Right cardiac atrium (tissue), 5 donors: ENCODE results near the gene JMJD1C. TPM values are rescaled to one million over a fixed set of nuclear protein-coding genes. Genes with fewer than 3 reads are reported as not detected.
A peak's percentile ranks its signal among the peaks of the same experiment; 100 is the strongest.
"Not testable (repeated sequence)": the region's sequence is repeated elsewhere in the genome, so short reads cannot be mapped to it uniquely, and the experiment has no call there.

Source experiments
- ATAC-seq, 2 donors: fragments of 200-7000 bp; cut with Tn5 transposase; one replicate each; pipeline versions ENCODE4 v1.8.0 to v1.9.1; 2020; ENCODE audit warnings: moderate library complexity in 2 of 2, mild to moderate bottlenecking in 1 of 2
- DNase-seq, 3 donors: peaks; one replicate each; pipeline ENCODE4 v3.0.0-alpha.2; 2020
- H3K27ac ChIP-seq: one replicate; pipeline ENCODE4 v1.5.1; 2013; ENCODE audit warnings: mild to moderate bottlenecking, low read length, control low read depth, moderate library complexity
- H3K27me3 ChIP-seq: one replicate; pipeline ENCODE4 v1.6.1; 2013; ENCODE audit not compliant: control insufficient read depth, insufficient read depth
- H3K4me1 ChIP-seq: one replicate; pipeline ENCODE4 v1.6.1; 2013; ENCODE audit warnings: low read length; ENCODE audit not compliant: control insufficient read depth, insufficient read depth
- H3K4me3 ChIP-seq: one replicate; pipeline ENCODE4 v1.5.1; 2013; ENCODE audit warnings: low read length, control low read depth
- H3K9me3 ChIP-seq: one replicate; pipeline ENCODE4 v1.6.1; 2013; ENCODE audit warnings: low read length; ENCODE audit not compliant: control insufficient read depth
- WGBS: extraction: QIAGEN DNeasy Blood & Tissue Kit; methylation state at CpG from one replicate; pipeline ENCODE4 v1.1.7; 2013; 5-methylcytosine and 5-hydroxymethylcytosine counted together
- intact Hi-C, 4 donors: fragments of 100-400 bp; cut with DNase I; formaldehyde crosslinking; loops; one replicate each; pipeline versions ENCODE4 v1.11.0 to v1.14.0; 2022 to 2023
- polyA plus RNA-seq: library from polyadenylated mRNA; stranded (reverse); fragments of 200-250 nt; gene quantifications from one replicate; pipeline ENCODE4 v1.2.3, GENCODE V29; 2013
- total RNA-seq, 4 donors: library from RNA; stranded (reverse); fragmentation: NEBNext Ultra II Directional; extraction: Animal tissue kit (Norgen Biotek cat#: 25700); gene quantifications; one replicate each; pipeline ENCODE4 v1.2.1, GENCODE V29; 2021
- donor health status: healthy with polysubstance abuse.
- donor health status: DM: no; HTN: yes; CAD: no.
- donor health status: DM: no; HTN: no; CAD: no.
- donor health status: DM: no; HTN: yes; CAD: no; lungs with severe emphysema.
- donor health status: DM: yes; HTN: yes; CAD: no.

Gene JMJD1C
- total and polyA plus RNA-seq, 5 donors = 31.0 to 44.8 (median 43.1) TPM

DNA sequence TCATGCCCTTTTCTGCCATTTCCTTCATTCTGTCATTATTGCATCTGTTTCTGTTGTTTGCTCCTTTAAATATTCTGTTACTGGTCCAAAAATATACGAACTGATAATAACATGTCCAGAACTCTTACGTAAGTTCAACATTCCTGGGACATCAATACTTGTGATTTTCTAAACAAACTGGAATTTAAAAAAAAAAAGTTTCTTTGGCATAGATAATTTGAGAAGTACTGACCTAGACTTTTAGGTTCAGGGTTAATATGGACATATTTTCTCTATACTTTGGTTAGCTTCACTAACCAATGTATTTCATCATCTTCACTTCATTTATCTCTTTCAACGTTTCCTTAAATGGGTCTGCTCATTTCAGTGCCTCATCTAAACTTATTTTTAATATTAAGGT is 147.3 kb downstream of the JMJD1C start:
- no peaks in the 10 kb centered on the region for H3K27me3 ChIP-seq
- no peak for DNase-seq
- no peaks in the 10 kb centered on the region for H3K9me3 ChIP-seq
- no peak for ATAC-seq
- no peak overlapping the region for H3K27ac ChIP-seq
- H3K4me1 ChIP-seq = no peaks in the 10 kb centered on the region
- no peak overlapping the region for H3K4me3 ChIP-seq
- intact Hi-C loops = no loop called here
- 64% methylated on average over 3 of the region's 3 CpGs for WGBS

DNA sequence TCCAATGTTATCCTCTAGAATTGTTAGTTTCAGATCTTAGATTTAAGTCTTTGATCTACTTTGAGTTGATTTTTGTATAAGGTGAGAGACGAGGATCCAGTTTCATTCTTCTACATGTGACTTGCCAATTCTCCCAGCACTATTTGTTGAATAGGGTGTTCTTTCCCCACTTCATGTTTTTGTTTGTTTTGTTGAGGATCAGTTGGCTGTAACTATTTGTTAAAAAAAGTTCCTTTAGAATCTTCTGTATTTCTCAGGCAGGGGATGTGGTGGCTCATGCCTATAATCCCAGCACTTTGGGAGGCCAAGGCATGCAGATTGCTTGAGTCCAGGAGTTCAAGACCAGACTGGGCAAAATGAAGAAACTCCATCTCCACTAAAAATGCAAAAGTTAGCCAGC is 151.8 kb downstream of the JMJD1C start:
- Histone ChIP-seq H3K4me1 (no peaks in the 10 kb centered on the region), H3K27me3 (no peaks in the 10 kb centered on the region), H3K27ac (no peak overlapping the region), H3K9me3 (no peaks in the 10 kb centered on the region), H3K4me3 (no peak overlapping the region)
- intact Hi-C loops = no loop called here
- WGBS = 93% methylated on average over 1 of the region's 1 CpG
- DNase-seq = no peak
- no peak for ATAC-seq

DNA sequence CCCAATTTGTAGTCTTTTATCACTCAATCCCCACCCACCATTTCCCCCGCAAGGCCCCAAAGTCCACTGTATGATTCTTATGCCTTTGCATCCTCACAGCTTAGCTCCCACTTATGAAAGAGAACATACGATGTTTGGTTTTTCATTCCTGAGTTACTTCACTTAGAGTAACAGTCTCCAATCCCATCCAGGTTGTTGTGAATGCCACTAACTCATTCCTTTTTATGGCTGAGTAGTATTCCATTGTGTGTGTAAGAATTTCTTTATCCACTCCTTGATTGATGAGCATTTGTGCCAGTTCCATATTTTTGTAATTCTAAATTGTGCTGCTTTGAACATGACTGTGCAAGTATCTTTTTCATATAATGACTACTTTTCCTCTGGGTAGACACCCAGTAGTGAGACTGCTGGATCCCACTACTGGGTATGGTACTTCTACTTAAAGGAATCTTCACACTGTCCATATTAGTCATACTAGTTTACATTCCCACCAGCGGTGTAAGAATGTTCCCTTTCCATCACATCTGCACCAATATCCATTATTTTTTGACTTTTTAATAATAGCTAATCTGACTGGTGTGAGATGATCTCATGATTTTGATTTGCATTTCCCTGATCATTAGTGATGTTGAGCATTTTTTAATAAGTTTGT is 152.6 kb downstream of the JMJD1C start:
- Histone ChIP-seq H3K27me3 (no peaks in the 10 kb centered on the region), H3K4me1 (no peaks in the 10 kb centered on the region), H3K4me3 (no peak overlapping the region), H3K27ac (no peak overlapping the region), H3K9me3 (no peaks in the 10 kb centered on the region)
- DNase-seq = no peak
- WGBS = 93% methylated on average over 3 of the region's 3 CpGs
- intact Hi-C loops = no loop called here
- no peak for ATAC-seq

DNA sequence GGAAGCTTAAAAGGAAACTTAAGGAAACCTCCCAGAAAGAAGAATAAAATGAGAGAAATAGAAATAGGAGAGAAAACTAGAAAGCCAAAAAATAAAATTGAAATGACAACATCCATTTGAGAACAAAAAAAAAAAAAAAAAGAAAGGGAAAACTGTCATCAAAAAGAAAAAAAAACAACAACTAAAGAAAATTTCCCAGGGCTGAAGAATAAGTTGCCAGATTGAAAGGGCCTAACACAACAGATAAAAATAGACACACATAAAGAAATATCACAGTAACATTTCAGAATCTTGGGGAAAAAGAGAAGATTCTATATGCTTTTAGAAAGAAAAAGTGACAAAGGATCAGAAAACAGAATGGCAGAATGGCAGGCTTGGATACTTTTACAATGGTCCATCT is 157.1 kb downstream of the JMJD1C start:
- intact Hi-C loops = no loop called here
- Histone ChIP-seq H3K9me3 (no peaks in the 10 kb centered on the region), H3K4me3 (no peak overlapping the region), H3K4me1 (no peaks in the 10 kb centered on the region), H3K27me3 (no peaks in the 10 kb centered on the region), H3K27ac (no peak overlapping the region)
- DNase-seq = no peak
- ATAC-seq = no peak

GRCh38 chr10:63304146-63304545 is 161.6 kb downstream of the JMJD1C start:
- DNase-seq = no peak
- H3K4me3 ChIP-seq = no peak overlapping the region
- no peak overlapping the region for H3K27ac ChIP-seq
- no peaks in the 10 kb centered on the region for H3K4me1 ChIP-seq
- intact Hi-C loops = no loop called here
- ATAC-seq = no peak
- H3K9me3 ChIP-seq = no peaks in the 10 kb centered on the region
- no peaks in the 10 kb centered on the region for H3K27me3 ChIP-seq
- WGBS = 89% methylated on average over 3 of the region's 3 CpGs

DNA sequence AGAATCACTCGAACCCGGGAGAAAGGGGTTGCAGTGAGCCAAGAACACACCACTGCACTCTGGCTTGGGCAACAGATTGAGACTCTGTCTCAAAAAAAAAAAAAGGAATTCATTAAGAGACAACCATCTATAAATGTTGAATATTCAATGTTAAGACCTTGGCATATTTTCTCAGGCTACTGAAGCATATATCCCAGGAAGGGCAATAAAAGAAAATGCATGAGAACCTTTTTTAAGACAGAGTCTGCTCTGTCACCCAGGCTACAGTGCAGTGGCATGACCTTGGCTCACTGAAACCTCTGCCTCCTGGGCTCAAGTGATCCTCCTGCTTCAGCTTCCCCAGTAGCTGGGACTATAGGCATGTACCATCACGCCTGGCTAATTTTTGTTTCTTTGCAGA is 165.0 kb downstream of the JMJD1C start:
- Histone ChIP-seq H3K4me3 (no peak overlapping the region), H3K4me1 (peaks cover 8% of the 10 kb centered on the region), H3K9me3 (no peaks in the 10 kb centered on the region), H3K27me3 (no peaks in the 10 kb centered on the region), H3K27ac (no peak overlapping the region)
- no peak for ATAC-seq
- 97% methylated on average over 3 of the region's 3 CpGs for WGBS
- intact Hi-C loops = no loop called here
- no peak for DNase-seq

- peak; percentile 29 to 60 for ATAC-seq
- intact Hi-C loops = no loop called here
Observed at GRCh38 chr10:63297941-63298340, 167.8 kb downstream of the JMJD1C start.

DNA sequence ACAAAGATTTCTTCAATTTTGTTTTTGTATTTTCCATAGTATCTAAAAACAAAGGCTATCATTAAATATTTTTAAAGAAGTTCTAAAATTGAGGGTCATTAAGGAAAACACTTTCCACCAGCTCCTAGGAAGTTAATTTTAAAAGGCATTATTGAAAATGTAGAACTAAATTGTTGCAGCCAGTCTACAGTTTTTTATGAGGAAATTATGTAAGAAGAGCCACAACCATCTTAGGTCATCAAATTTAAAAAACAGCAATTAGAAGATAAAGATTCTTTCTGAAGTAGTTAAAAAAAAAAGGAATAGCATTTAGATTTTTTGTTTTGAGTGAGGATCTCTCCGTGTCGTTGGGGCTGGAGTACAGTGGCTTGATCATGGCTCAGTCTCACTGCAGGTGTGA is 171.0 kb downstream of the JMJD1C start:
- WGBS = 72% methylated on average over 2 of the region's 2 CpGs
- H3K4me1 ChIP-seq = peaks cover 8% of the 10 kb centered on the region
- no peak for ATAC-seq
- no peak overlapping the region for H3K4me3 ChIP-seq
- no peaks in the 10 kb centered on the region for H3K9me3 ChIP-seq
- DNase-seq = no peak
- intact Hi-C loops = no loop called here
- no peaks in the 10 kb centered on the region for H3K27me3 ChIP-seq
- no peak overlapping the region for H3K27ac ChIP-seq

More at GRCh38 chr10:63297941-63298340, 167.8 kb downstream of the JMJD1C start:
- 91% methylated on average over 8 of the region's 8 CpGs for WGBS
- no peaks in the 10 kb centered on the region for H3K27me3 ChIP-seq
- H3K9me3 ChIP-seq = no peaks in the 10 kb centered on the region
- H3K27ac ChIP-seq = no peak overlapping the region
- no peak overlapping the region for H3K4me3 ChIP-seq
- peaks cover 8% of the 10 kb centered on the region for H3K4me1 ChIP-seq
- no peak for DNase-seq

DNA sequence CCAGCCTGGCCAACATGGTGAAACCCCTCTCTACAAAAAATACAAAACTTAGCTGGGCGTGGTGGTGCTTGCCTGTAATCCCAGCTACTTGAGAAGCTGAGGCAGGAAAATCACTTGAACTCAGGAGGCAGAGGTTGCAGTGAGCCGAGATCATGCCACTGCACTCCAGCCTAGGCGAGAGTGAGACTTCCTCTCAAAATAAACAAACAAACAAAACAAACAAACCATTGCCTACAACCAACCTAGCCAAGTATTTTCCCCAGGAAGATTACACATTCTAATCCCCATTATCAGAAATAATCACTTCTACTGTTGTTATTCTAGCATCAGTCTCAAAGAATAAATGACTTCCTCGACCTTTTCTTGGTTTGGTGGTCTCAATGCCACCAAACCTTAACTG is 172.9 kb downstream of the JMJD1C start:
- intact Hi-C loops, H3K9me3 ChIP-seq, ATAC-seq, DNase-seq, H3K27me3 ChIP-seq, H3K4me3 ChIP-seq, H3K27ac ChIP-seq, H3K4me1 ChIP-seq: not testable (repeated sequence)
- WGBS = 78% methylated on average over 4 of the region's 4 CpGs

DNA sequence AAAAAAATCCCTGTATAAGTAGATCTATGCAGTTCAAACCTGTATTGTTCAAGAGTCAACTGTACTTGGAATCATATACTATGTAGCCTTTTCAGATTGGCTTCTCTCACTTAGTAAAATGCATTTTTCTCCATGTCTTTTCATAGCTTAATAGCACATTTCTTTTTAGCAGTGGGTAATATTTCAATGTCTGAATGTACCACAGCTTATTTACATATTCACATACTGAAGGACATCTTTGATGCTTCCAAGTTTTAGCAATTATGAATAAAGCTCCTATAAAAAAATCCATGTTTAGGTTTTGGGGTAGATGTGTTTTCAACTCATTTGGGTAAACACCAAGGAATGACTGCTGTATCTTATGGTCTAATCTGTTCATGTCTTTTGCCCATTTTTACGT is 177.6 kb downstream of the JMJD1C start:
- H3K27ac ChIP-seq = no peak overlapping the region
- no peak for ATAC-seq
- H3K9me3 ChIP-seq = no peaks in the 10 kb centered on the region
- 100% methylated on average over 1 of the region's 1 CpG for WGBS
- DNase-seq = no peak
- peaks cover 4% of the 10 kb centered on the region for H3K4me1 ChIP-seq
- intact Hi-C loops = no loop called here
- H3K4me3 ChIP-seq = no peak overlapping the region
- no peaks in the 10 kb centered on the region for H3K27me3 ChIP-seq

- Histone ChIP-seq H3K27me3 (no peaks in the 10 kb centered on the region), H3K4me3 (no peak overlapping the region), H3K4me1 (peaks cover 4% of the 10 kb centered on the region), H3K27ac (no peak overlapping the region), H3K9me3 (no peaks in the 10 kb centered on the region)
- intact Hi-C loops = no loop called here
- 86% methylated on average over 4 of the region's 4 CpGs for WGBS
- no peak for ATAC-seq
- no peak for DNase-seq
Observed at GRCh38 chr10:63286754-63287264, 179.0 kb downstream of the JMJD1C start.

GRCh38 chr10:63286340-63286739 is 179.4 kb downstream of the JMJD1C start:
- 89% methylated on average over 5 of the region's 5 CpGs for WGBS
- Histone ChIP-seq H3K9me3 (no peaks in the 10 kb centered on the region), H3K27me3 (no peaks in the 10 kb centered on the region), H3K4me3 (no peak overlapping the region), H3K27ac (no peak overlapping the region), H3K4me1 (peaks cover 4% of the 10 kb centered on the region)
- ATAC-seq (no peak), DNase-seq (no peak)
- intact Hi-C loops = no loop called here
